Measurements from ENCODE around the gene CABP7. TPM values are rescaled to one million over a fixed set of nuclear protein-coding genes. Genes with fewer than 3 reads are reported as not detected.

The CABP7 gene
- total and polyA plus RNA-seq, 4 donors, result 0.08 TPM; not detected in 3

DNA sequence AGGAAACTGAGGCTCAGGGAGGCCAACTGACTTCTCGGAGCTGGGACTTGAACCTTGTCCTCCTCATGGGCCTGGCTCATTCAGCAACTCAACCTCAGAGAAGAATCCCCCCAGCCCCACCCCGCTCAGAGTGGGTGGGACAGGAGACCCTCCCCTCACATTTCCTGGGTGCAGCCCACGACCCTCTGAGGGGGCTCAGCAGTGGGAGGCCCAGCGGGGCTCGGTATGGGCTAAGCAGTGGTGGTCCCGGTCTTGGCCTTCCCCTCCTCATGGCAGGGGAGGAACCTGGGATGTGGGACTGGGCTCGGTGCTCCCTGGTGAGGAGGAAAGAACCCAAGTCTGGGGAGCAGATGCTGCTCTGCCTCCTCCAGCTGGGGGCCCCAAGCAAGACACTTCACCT, 14.2 kb upstream of the CABP7 start:
- Histone ChIP-seq H3K9ac (ENCODE audit: low read depth in 1 of 2, low read length in 2 of 2) (no peak overlapping the region), H3K4me1 (ENCODE audit: control insufficient read depth in 4 of 4, insufficient read depth in 4 of 4, low read length in 3 of 4) (no peaks in the 10 kb centered on the region), H3K36me3 (ENCODE audit: control insufficient read depth in 4 of 4, insufficient read depth in 3 of 4, low read depth in 1 of 4, low read length in 3 of 4) (no peaks in the 10 kb centered on the region), H3K9me3 (ENCODE audit: control insufficient read depth in 4 of 4, low read length in 3 of 4) (no peaks in the 10 kb centered on the region), H3K4me3 (ENCODE audit: low read depth in 1 of 3, low read length in 3 of 3) (no peak overlapping the region), H3K27me3 (ENCODE audit: control insufficient read depth in 4 of 4, insufficient read depth in 4 of 4, low read length in 3 of 4) (peaks cover 0 to 2% (median 0%) of the 10 kb centered on the region in 4 donors), H3K27ac (ENCODE audit: low read depth in 1 of 2, low read length in 2 of 2) (no peak overlapping the region)
- TF ChIP-seq, protein P1, sequence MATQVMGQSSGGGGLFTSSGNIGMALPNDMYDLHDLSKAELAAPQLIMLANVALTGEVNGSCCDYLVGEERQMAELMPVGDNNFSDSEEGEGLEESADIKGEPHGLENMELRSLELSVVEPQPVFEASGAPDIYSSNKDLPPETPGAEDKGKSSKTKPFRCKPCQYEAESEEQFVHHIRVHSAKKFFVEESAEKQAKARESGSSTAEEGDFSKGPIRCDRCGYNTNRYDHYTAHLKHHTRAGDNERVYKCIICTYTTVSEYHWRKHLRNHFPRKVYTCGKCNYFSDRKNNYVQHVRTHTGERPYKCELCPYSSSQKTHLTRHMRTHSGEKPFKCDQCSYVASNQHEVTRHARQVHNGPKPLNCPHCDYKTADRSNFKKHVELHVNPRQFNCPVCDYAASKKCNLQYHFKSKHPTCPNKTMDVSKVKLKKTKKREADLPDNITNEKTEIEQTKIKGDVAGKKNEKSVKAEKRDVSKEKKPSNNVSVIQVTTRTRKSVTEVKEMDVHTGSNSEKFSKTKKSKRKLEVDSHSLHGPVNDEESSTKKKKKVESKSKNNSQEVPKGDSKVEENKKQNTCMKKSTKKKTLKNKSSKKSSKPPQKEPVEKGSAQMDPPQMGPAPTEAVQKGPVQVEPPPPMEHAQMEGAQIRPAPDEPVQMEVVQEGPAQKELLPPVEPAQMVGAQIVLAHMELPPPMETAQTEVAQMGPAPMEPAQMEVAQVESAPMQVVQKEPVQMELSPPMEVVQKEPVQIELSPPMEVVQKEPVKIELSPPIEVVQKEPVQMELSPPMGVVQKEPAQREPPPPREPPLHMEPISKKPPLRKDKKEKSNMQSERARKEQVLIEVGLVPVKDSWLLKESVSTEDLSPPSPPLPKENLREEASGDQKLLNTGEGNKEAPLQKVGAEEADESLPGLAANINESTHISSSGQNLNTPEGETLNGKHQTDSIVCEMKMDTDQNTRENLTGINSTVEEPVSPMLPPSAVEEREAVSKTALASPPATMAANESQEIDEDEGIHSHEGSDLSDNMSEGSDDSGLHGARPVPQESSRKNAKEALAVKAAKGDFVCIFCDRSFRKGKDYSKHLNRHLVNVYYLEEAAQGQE (IDR thresholded peaks at IDR 0.05), result no peak
- TF ChIP-seq, protein P2, sequence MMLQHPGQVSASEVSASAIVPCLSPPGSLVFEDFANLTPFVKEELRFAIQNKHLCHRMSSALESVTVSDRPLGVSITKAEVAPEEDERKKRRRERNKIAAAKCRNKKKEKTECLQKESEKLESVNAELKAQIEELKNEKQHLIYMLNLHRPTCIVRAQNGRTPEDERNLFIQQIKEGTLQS (IDR thresholded peaks at IDR 0.05), result no peak
- TF ChIP-seq FOXA1 (IDR thresholded peaks at IDR 0.05) (no peak), YY1 (IDR thresholded peaks at IDR 0.05) (no peak), JUND (IDR thresholded peaks at IDR 0.05) (no peak)
- no peak for DNase-seq (ENCODE audit: low spot score)
- WGBS, result 86% methylated on average over 7 of the region's 7 CpGs

DNA sequence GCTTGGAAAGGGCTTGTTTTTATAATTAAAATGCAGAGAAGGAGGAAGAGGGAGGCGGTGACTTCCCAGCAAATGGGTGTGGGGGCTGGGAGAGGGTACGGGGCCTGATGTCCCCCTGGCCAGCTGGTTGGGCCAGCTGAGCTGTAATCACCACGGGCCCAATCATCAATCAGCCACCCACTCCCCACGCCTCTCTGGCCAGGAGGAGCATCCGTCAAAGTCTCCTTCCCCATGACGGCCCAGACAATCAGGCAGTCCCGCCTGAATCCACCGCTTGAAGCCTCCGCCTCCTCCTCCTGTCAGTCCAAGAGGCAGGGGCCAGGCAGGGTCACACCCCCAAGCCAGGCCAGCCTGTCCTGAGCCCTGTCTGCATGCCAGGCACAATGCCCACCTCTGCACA, 13.3 kb upstream of the CABP7 start:
- Histone ChIP-seq H3K9me3 (ENCODE audit: control insufficient read depth in 4 of 4, low read length in 3 of 4) (no peaks in the 10 kb centered on the region), H3K27ac (ENCODE audit: low read depth in 1 of 2, low read length in 2 of 2) (no peak overlapping the region), H3K4me1 (ENCODE audit: control insufficient read depth in 4 of 4, insufficient read depth in 4 of 4, low read length in 3 of 4) (no peaks in the 10 kb centered on the region), H3K36me3 (ENCODE audit: control insufficient read depth in 4 of 4, insufficient read depth in 3 of 4, low read depth in 1 of 4, low read length in 3 of 4) (no peaks in the 10 kb centered on the region), H3K27me3 (ENCODE audit: control insufficient read depth in 4 of 4, insufficient read depth in 4 of 4, low read length in 3 of 4) (peaks cover 0 to 2% (median 0%) of the 10 kb centered on the region in 4 donors), H3K9ac (ENCODE audit: low read depth in 1 of 2, low read length in 2 of 2) (no peak overlapping the region), H3K4me3 (ENCODE audit: low read depth in 1 of 3, low read length in 3 of 3) (no peak overlapping the region)
- 48% methylated on average over 9 of the region's 9 CpGs for WGBS
- TF ChIP-seq RAD21 (IDR thresholded peaks at IDR 0.05), result no peak
- TF ChIP-seq, protein P2 (IDR thresholded peaks at IDR 0.05), result no peak
- DNase-seq (ENCODE audit: low spot score), result no peak

DNA sequence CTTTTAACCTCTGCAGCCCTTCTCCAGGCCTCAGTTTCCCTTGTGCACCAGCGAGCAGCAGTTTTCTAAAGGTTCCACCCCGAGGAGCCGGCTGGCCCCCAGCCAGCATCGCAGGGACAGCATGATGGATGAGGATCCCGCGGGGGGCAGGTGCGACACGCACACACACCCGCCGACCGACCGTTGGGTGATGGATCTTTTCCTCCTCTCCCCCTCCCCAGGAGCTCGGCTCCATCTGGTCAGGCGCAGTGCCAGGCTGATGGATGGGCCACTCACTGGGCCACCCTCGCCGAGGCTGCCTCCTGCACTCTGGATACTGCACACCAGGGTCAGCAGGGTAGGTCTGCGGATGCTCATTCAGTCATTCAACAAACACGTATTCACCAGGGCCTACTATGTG, 12.8 kb upstream of the CABP7 start:
- no peaks in the 10 kb centered on the region for H3K9me3 ChIP-seq (ENCODE audit: control insufficient read depth in 4 of 4, low read length in 3 of 4)
- no peak overlapping the region for H3K9ac ChIP-seq (ENCODE audit: low read depth in 1 of 2, low read length in 2 of 2)
- H3K27me3 ChIP-seq (ENCODE audit: control insufficient read depth in 4 of 4, insufficient read depth in 4 of 4, low read length in 3 of 4), result peaks cover 0 to 2% (median 0%) of the 10 kb centered on the region in 4 donors
- no peak overlapping the region for H3K4me3 ChIP-seq (ENCODE audit: low read depth in 1 of 3, low read length in 3 of 3)
- H3K4me1 ChIP-seq (ENCODE audit: control insufficient read depth in 4 of 4, insufficient read depth in 4 of 4, low read length in 3 of 4), result no peaks in the 10 kb centered on the region
- DNase-seq (ENCODE audit: low spot score), result no peak
- H3K36me3 ChIP-seq (ENCODE audit: control insufficient read depth in 4 of 4, insufficient read depth in 3 of 4, low read depth in 1 of 4, low read length in 3 of 4), result no peaks in the 10 kb centered on the region
- WGBS, result 65% methylated on average over 18 of the region's 18 CpGs
- TF ChIP-seq, protein P2 (IDR thresholded peaks at IDR 0.05), result no peak
- TF ChIP-seq GABPA (IDR thresholded peaks at IDR 0.05 in 1 of 2, conservative IDR thresholded peaks at IDR 0.05 in 1 of 2), result no peak
- no peak for TF ChIP-seq EGR1 (IDR thresholded peaks at IDR 0.05; ENCODE audit: low read depth in 2 of 2)
- TF ChIP-seq, protein P3, sequence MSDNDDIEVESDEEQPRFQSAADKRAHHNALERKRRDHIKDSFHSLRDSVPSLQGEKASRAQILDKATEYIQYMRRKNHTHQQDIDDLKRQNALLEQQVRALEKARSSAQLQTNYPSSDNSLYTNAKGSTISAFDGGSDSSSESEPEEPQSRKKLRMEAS (IDR thresholded peaks at IDR 0.05), result no peak
- TF ChIP-seq SP1 (IDR thresholded peaks at IDR 0.05), result no peak
- H3K27ac ChIP-seq (ENCODE audit: low read depth in 1 of 2, low read length in 2 of 2), result no peak overlapping the region
